CD4-positive, alpha-beta T cell treated with Interleukin-2 at 100 ng/mL for 4 hours (primary cell): ENCODE data around the gene SYCE3.

Experiments used
- DNase-seq: peaks from one replicate; pipeline ENCODE4 v3.0.0-alpha.2; 2020; ENCODE audit warnings: low spot score

Gene SYCE3

DNA sequence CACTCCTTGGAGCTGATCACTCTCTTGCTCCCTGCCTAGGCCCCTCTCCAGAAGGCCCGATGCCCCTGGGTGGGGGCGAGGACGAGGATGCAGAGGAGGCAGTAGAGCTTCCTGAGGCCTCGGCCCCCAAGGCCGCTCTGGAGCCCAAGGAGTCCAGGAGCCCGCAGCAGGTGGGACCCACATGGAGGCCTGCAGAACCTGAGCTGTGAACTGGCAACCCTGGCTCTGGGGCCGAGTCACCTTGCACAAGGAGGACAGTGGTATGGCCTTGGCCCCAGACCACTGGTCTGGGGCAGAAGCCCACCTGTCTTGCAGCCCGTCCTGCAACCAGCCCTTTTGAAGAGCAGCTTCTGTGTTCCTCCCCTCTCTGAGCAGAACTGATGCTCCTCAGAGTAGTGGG is 43.6 kb downstream of the SYCE3 start:
- no peak for DNase-seq

- no peak for DNase-seq
These were observed 44.1 kb downstream of the SYCE3 start for GRCh38 chr22:50518606-50519005.

DNA sequence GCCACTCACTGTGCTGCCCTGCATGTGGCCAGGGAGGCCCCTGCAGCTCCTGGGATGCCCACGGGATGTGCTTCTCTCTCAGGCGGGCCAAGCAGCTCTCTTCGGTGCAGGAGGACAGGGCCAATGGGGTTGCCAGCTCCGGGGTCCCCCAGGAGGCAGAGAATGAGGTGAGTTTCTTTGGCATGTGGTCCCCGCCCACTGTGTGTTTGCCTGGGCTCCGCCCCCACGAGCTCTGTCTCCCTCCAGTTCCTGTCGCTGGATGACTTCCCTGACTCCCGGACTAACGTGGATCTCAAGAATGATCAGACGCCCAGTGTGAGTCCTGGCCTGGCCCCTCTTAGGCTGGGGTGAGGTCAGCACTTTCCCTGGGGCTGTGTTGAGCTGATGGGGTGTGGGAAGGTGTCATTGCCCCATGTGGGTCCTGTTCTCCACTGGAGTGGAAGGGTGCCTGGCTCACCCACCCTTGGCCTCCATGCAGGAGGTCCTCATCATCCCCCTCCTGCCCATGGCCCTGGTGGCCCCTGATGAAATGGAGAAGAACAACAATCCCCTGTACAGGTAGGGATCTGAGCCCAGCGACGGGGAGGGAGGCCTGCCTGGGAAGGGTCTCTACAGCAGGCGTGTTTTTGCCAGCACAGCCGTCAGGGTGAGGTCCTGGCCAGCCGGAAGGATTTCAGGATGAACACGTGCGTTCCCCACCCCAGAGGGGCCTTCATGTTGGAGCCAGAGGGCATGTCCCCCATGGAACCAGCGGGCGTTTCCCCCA is 45.0 kb downstream of the SYCE3 start:
- no peak for DNase-seq

GRCh38 chr22:50516891-50517290 is 45.8 kb downstream of the SYCE3 start:
- DNase-seq: no peak

- no peak for DNase-seq
These were observed 46.7 kb downstream of the SYCE3 start for GRCh38 chr22:50516068-50516467.

GRCh38 chr22:50513175-50513574 is 49.5 kb downstream of the SYCE3 start:
- no peak for DNase-seq

DNA sequence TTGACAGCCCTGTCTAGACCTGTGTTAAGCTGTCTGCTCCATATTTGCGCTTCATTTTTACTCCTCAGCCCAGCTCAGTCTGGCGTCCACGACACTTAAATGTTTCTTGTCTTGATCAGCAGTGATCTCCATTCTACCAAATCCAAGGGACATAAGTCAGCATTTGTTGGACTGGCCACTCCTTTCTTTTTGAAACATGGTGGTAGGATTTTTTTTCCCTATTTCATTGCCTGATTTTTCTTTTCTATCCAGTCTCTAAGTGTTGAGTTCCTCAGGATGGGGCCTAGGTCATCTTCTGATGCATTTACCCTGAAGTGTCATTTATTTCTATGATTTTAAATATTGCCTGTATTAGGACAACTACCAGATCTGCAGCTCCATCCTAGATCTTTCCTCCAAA is 53.8 kb downstream of the SYCE3 start:
- DNase-seq: no peak

- DNase-seq: peak; percentile 97
These were observed 54.5 kb downstream of the SYCE3 start, which contains the start of gene NCAPH2 for GRCh38 chr22:50507991-50508884. NCAPH2 (plus strand) TSS chr22:50508224; CDS start chr22:50508338, 114 bp downstream.

- DNase-seq: peak; percentile 93
These were observed 55.2 kb downstream of the SYCE3 start, which contains the start of gene LMF2 for GRCh38 chr22:50507421-50507990. LMF2 (minus strand) TSS chr22:50507702; CDS start chr22:50507675, 27 bp downstream.

DNA sequence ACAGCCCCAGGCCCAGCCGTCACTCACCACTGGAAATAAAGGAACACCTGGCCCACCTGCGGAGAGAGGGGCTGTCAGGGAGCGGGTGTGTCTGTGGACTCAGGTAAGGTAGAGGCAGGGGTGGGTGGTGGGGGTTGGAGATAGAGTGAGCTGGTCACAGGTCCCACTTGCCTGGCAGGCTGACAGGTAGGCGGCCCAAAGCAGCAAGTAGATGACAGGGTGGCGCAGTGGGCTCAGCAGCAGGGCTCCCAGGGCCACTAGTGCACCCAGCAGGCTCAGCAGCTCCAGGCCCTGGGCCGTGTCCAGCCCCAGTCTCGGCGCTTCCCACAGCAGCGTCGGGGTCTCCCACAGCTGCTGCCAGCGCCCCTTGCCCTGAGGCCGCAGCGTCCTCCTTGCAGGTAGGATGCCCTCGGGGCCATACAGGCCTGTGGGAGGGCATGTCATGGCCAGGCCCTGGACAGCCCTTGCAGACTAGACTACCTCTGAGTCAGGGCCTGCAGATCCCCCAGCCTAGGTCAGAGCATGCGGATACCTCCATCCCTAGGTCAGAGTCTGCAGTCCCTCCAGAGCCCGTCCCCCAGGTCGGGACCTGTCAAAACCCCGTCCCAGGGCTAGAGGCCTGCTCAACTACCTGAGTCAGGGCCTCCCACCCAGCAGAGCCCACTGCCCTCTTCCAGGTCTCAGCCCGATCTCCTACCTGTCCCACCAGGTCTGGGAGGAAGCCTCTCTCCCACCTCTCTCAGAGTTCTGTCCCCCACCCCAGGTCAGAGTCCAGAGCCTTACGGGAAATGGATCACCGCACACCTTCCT is 55.9 kb downstream of the SYCE3 start:
- DNase-seq: no peak

GRCh38 chr22:50505776-50506610 is 56.7 kb downstream of the SYCE3 start:
- no peak for DNase-seq

- no peak for DNase-seq
These were observed 57.4 kb downstream of the SYCE3 start for GRCh38 chr22:50505276-50505775.

- DNase-seq: no peak
These were observed 58.1 kb downstream of the SYCE3 start for GRCh38 chr22:50504369-50505211.

DNA sequence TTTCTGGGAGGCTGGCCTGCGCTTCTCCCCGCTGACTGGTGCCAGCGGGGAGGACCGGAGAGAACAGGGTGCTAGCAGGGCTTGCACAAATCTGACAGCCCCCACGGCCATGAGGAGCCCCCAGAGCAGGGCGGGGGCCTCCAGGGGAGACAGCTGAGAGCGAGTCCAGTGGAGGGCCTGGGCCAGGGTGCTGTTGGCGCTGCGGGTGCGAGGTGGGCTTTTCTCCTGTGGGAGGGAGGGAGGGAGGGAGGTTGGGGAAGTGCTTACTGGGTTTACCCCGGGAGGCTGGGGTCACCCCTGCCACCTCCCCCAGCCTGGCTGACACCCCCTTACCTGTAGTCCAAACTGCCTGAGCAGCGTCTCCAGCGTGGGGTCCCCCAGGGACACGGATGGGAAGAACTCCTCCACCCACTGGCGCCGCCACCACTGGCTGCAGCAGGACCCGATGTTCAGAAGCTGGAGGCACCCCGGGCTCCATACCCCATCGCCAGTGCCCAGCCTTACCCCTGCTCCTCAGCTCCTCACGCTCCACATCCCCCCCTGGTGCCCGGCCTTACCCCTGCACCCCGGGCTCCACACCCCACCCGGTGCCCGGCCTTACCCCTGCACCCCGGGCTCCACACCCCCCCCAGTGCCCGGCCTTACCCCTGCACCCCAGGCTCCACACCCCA is 59.1 kb downstream of the SYCE3 start:
- DNase-seq: no peak

- no peak for DNase-seq
These were observed 59.9 kb downstream of the SYCE3 start for GRCh38 chr22:50502628-50503474.

DNA sequence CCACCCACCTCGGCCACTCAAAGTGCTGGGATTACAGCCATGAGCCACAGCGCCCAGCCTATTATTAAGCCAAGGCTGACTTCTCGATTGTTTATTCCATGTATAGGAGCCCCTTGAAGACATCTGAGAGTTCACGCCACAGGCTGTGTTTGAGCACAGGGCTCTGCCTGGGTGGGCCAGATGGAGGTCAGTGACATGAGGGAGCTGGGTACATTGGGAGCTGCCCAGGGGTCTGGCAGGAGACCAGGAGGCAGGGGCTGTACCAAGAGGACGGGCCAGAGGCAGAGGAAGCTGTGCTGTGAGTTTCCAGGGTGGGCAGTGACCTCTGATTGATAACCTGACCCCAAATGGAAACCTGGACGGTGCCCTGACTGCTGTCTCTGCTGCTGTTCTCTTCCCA is 60.6 kb downstream of the SYCE3 start:
- DNase-seq: no peak
